Lower leg skin (tissue), 4 donors: ENCODE data around the gene DUS2. TPM values are rescaled to one million over a fixed set of nuclear protein-coding genes. Genes with fewer than 3 reads are reported as not detected.
"Not testable (repeated sequence)": the region's sequence is repeated elsewhere in the genome, so short reads cannot be mapped to it uniquely, and the experiment has no call there.

Source experiments
- DNase-seq, 2 donors: peaks; one replicate each; pipeline ENCODE4 v3.0.0-alpha.2; 2019; ENCODE audit warnings: low spot score in 2 of 2
- H3K4me3 ChIP-seq: fragments of 200-600 bp; sonication (generic); 2 replicates; pipeline ENCODE4 v1.5.1; 2017; ENCODE audit warnings: mild to moderate bottlenecking, low read depth; ENCODE audit not compliant: poor library complexity, severe bottlenecking
- POLR2A ChIP-seq, 2 donors: fragments of 450-650 bp; IDR thresholded peaks; one replicate each; pipeline ENCODE4 v1.6.1; 2016 to 2017; ENCODE audit warnings: antibody characterized with exemption in 2 of 2, mild to moderate bottlenecking in 1 of 2, moderate library complexity in 1 of 2
- WGBS, 2 donors: methylation state at CpG; one replicate each; pipeline ENCODE4 v1.1.5; 2018; 5-methylcytosine and 5-hydroxymethylcytosine counted together
- intact Hi-C: fragments of 100-400 bp; cut with DNase I; formaldehyde crosslinking; loops from one replicate; pipeline ENCODE4 v1.15.0; 2023; ENCODE audit warnings: low total_unique reads
- total RNA-seq, 4 donors: library from RNA; depleted of rRNA; stranded (reverse); fragments of >200 nt; gene quantifications; one replicate each; pipeline ENCODE4 v1.1.0, GENCODE V29; 2016
- TF ChIP-seq, protein P1 (sequence below), 3 donors: fragments of 450-650 bp; IDR thresholded peaks; one replicate each; pipeline ENCODE4 v1.5.1; 2016; ENCODE audit warnings: antibody characterized with exemption in 3 of 3, mild to moderate bottlenecking in 3 of 3, moderate library complexity in 2 of 3

The DUS2 gene
- total RNA-seq, 4 donors from 2014 or later = 13.7 to 24.0 (median 14.8) TPM

DNA sequence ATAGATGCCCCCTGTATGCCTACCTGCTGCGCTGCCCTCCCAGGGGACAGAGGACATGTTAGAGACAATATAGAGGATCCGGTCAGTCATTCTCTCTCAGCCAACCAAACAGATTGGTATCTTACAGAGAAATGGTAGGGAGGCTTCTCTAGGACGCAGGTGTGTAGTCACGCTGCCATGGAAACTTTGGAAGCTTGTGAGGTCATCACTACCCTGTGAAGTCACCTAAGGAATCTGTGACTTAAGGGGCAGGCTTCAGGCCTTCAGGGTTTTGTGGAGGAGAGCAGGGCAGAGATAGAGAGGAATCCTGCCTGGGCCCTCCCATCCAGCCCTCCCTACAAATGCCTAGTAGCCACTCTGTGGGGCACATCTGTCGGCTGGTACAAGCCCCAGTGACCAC lies 7.4 kb upstream of the DUS2 start, which contains the start of gene DPEP2NB:
DPEP2NB (minus strand) TSS at position 231 of the 400 bp plus-strand sequence; CDS start at position 90, 141 bp downstream.
- no peak within 1 kb of the TSS for H3K4me3 ChIP-seq
- 83 to 93% methylated on average over 5 of the region's 5 CpGs for WGBS, 2 donors
- intact Hi-C loops = no loop called here
- DNase-seq = no peak
- TF ChIP-seq, protein P1, sequence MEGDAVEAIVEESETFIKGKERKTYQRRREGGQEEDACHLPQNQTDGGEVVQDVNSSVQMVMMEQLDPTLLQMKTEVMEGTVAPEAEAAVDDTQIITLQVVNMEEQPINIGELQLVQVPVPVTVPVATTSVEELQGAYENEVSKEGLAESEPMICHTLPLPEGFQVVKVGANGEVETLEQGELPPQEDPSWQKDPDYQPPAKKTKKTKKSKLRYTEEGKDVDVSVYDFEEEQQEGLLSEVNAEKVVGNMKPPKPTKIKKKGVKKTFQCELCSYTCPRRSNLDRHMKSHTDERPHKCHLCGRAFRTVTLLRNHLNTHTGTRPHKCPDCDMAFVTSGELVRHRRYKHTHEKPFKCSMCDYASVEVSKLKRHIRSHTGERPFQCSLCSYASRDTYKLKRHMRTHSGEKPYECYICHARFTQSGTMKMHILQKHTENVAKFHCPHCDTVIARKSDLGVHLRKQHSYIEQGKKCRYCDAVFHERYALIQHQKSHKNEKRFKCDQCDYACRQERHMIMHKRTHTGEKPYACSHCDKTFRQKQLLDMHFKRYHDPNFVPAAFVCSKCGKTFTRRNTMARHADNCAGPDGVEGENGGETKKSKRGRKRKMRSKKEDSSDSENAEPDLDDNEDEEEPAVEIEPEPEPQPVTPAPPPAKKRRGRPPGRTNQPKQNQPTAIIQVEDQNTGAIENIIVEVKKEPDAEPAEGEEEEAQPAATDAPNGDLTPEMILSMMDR (IDR thresholded peaks at IDR 0.05) = no peak
- no peak for TF ChIP-seq POLR2A (IDR thresholded peaks at IDR 0.05)

DNA sequence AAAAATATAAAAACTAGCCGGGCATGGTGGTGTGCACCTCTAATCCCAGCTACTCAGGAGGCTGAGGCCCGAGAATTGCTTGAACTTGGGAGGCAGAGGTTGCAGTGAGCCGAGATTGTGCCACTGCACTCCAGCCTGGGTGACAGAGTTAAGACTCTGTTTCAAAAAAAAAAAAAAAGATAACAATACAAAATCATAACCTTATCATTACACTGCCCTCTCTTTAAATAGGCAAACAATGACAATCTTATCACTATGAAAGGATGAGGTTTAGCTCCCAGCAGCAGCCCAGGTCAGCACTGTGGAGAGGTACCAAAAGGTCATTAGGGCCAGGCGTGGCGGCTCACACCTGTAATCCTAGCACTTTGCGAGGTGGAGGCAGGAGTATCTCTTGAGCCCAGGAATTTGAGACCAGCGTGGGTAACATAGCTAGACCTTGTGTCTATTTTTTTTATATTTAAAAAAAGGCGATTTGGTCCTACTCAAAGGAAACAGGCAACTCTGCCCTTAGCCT lies 3.9 kb upstream of the DUS2 start:
- TF ChIP-seq, protein P1 (IDR thresholded peaks at IDR 0.05) = no peak
- no peak for TF ChIP-seq POLR2A (IDR thresholded peaks at IDR 0.05)
- intact Hi-C loops = no loop called here
- H3K4me3 ChIP-seq = no peak overlapping the region
- WGBS, 2 donors = 82 to 86% methylated on average over 8 of the region's 8 CpGs
- no peak for DNase-seq

DNA sequence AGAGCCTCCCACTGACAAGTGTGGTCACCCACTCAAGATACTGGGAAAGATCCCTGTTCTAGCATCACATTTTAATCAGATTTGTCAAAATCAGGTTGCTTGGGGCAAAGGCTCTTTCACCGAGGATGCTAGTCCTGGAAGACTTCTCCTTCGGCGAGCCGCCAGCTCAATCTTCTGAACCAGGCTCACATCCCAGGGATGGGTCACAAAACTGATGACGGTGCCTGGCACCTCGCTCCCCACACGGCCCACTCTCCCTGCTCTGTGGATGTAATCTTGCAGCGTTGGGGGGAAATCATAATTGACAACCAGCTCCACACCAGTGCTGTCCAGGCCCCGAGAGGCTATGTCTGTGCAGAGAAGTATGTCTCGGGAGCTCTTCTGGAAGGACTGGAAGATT lies 1.6 kb upstream of the DUS2 start:
- H3K4me3 ChIP-seq = no peak overlapping the region
- 94 to 95% methylated on average over 10 of the region's 10 CpGs for WGBS, 2 donors
- no peak for DNase-seq
- intact Hi-C loops = no loop called here
- TF ChIP-seq, protein P1 (IDR thresholded peaks at IDR 0.05) = no peak
- no peak for TF ChIP-seq POLR2A (IDR thresholded peaks at IDR 0.05)

DNA sequence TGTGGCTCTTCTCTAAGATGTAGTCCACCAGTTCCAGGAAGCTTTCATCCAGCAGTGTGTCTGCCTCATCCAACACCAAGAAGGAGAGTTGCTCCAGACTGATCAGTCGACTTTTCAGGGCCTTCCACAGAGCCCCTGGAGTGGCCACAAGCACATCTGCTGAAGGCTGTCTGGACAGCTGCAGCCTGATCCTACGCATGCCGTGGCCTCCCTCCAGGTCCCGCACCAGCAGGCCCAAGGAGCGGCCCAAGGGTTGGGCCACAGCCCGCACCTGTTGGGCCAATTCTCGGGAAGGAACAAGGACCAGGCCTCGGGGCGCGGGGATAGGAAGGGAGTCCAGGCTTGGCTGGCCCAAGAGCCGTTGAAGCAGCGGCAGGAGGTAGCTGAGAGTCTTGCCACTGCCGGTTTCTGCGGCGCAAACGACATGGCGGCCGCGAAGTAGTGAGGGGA lies 781 bp upstream of the DUS2 start:
- DNase-seq = no peak
- intact Hi-C loops = no loop called here
- TF ChIP-seq, protein P1 (IDR thresholded peaks at IDR 0.05) = no peak
- TF ChIP-seq POLR2A (IDR thresholded peaks at IDR 0.05) = no peak
- WGBS, 2 donors = 1 to 8% methylated on average over 15 to 19 of the region's 19 CpGs
- H3K4me3 ChIP-seq = peak overlapping the region; percentile 94

DNA sequence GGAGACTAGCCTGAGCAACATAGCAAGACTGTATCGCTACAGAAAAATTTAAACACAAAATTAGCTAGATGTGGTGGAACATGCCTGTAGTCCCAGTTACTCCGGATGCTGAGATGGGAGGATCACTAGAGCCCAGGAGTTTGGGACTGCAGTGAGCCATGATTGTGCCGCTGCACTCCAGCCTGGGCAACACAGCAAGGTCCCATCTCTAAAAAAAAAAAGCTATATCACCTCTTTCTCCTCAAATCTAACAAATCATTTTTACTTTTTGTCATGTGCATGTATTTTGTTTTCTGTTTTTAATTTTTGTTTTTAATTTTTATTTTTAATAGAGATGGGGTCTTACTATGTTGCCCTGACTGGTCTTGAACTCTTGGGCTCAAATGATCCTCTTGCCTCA lies 5.9 kb downstream of the DUS2 start:
- WGBS, 2 donors = 92 to 93% methylated on average over 3 of the region's 3 CpGs
- no peak for DNase-seq
- intact Hi-C loops = no loop called here
- TF ChIP-seq POLR2A (IDR thresholded peaks at IDR 0.05) = no peak
- TF ChIP-seq, protein P1 (IDR thresholded peaks at IDR 0.05) = no peak
- H3K4me3 ChIP-seq = no peak overlapping the region

DNA sequence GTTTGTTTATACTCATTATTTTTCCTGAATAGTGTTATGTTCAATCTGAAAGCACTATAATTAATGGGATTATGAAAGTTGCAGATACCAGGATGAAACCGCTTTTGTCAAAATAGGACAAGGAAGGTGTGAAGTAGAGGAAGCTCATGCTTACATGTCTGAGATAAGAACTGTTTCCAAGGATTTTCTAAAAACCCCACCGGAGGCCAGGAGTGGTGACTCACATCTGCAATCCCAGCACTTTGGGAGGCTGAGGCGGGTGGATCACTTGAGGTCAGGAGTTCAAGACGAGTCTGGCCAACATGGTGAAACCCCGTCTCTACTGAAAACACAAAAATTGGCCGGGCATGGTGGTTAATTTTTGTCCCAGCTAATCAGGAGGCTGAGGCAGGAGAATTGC lies 7.0 kb downstream of the DUS2 start:
- intact Hi-C loops, H3K4me3 ChIP-seq, DNase-seq: not testable (repeated sequence)
- 56 to 64% methylated on average over 6 of the region's 6 CpGs for WGBS, 2 donors
